Cardiac muscle cell (in vitro differentiated cells and primary cell): ENCODE data around the gene RAD21L1. TPM values are rescaled to one million over a fixed set of nuclear protein-coding genes. Genes with fewer than 3 reads are reported as not detected.

Experiments
- DNase-seq, 2 donors: peaks; one replicate each; pipeline versions ENCODE4 v3.0.0 to v3.0.0-alpha.2; 2010 to 2017; ENCODE audit warnings: low read depth in 1 of 2, low spot score in 1 of 2
- H3K27ac ChIP-seq: fragments of 200-600 bp; sonication (generic); 2 replicates; pipeline ENCODE4 v1.5.1; 2016
- H3K27me3 ChIP-seq: fragments of 200-600 bp; sonication (generic); 2 replicates; pipeline ENCODE4 v1.6.0; 2016; ENCODE audit warnings: control low read depth
- H3K36me3 ChIP-seq: fragments of 200-600 bp; sonication (generic); 2 replicates; pipeline ENCODE4 v1.5.1; 2016; ENCODE audit warnings: control low read depth
- H3K4me1 ChIP-seq: fragments of 200-600 bp; sonication (generic); 2 replicates; pipeline ENCODE4 v1.8.1; 2017; ENCODE audit warnings: low read depth, mild to moderate bottlenecking, mixed run types
- H3K4me3 ChIP-seq: fragments of 200-600 bp; sonication (generic); 2 replicates; pipeline ENCODE4 v1.5.1; 2016; ENCODE audit warnings: mild to moderate bottlenecking
- H3K9me3 ChIP-seq: fragments of 200-600 bp; sonication (generic); 2 replicates; pipeline ENCODE4 v1.5.1; 2017; ENCODE audit warnings: low read depth, mild to moderate bottlenecking, control low read depth
- CTCF ChIP-seq: IDR thresholded peaks from 2 replicates; pipeline ENCODE4 v1.5.1; 2012; ENCODE audit warnings: low read depth, mild to moderate bottlenecking, low read length
- polyA plus RNA-seq: library from polyadenylated mRNA; unstranded; fragments of >200 nt; fragmentation: Nextera tagmentation; extraction: Ambion mirVana; gene quantifications from 2 replicates; pipeline ENCODE4 v1.2.1, GENCODE V29; 2016
- total RNA-seq: library from RNA; depleted of rRNA; stranded (reverse); fragments of >200 nt; gene quantifications from 2 replicates; pipeline ENCODE4 v1.2.3, GENCODE V29; 2016

The RAD21L1 gene
- total and polyA plus RNA-seq, 2 experiments from 2014 or later = 0.16 to 0.33 TPM

- DNase-seq = no peak
- Histone ChIP-seq H3K27me3 (no peaks in the 10 kb centered on the region), H3K4me3 (no peak overlapping the region), H3K9me3 (no peaks in the 10 kb centered on the region), H3K36me3 (no peaks in the 10 kb centered on the region), H3K4me1 (no peaks in the 10 kb centered on the region), H3K27ac (no peak overlapping the region)
- TF ChIP-seq CTCF = no peak
Measured at GRCh38 chr20:1296117-1296610, 70.3 kb downstream of the RAD21L1 start.

GRCh38 chr20:1296922-1297321, 71.1 kb downstream of the RAD21L1 start:
- no peak for TF ChIP-seq CTCF

GRCh38 chr20:1297486-1297885, 71.6 kb downstream of the RAD21L1 start:
- TF ChIP-seq CTCF = no peak
- Histone ChIP-seq H3K4me3 (no peak overlapping the region), H3K9me3 (no peaks in the 10 kb centered on the region), H3K27ac (no peak overlapping the region), H3K36me3 (no peaks in the 10 kb centered on the region), H3K27me3 (no peaks in the 10 kb centered on the region), H3K4me1 (no peaks in the 10 kb centered on the region)
- DNase-seq = no peak

More at GRCh38 chr20:1296922-1297321, 71.1 kb downstream of the RAD21L1 start:
- H3K27ac ChIP-seq = no peak overlapping the region
- H3K9me3 ChIP-seq = no peaks in the 10 kb centered on the region
- no peaks in the 10 kb centered on the region for H3K36me3 ChIP-seq
- DNase-seq = no peak
- H3K4me1 ChIP-seq = no peaks in the 10 kb centered on the region
- no peaks in the 10 kb centered on the region for H3K27me3 ChIP-seq
- no peak overlapping the region for H3K4me3 ChIP-seq

GRCh38 chr20:1298166-1298565, 72.3 kb downstream of the RAD21L1 start:
- H3K4me1 ChIP-seq = no peaks in the 10 kb centered on the region
- no peak overlapping the region for H3K4me3 ChIP-seq
- TF ChIP-seq CTCF = no peak
- H3K27me3 ChIP-seq = no peaks in the 10 kb centered on the region
- no peaks in the 10 kb centered on the region for H3K36me3 ChIP-seq
- H3K9me3 ChIP-seq = no peaks in the 10 kb centered on the region
- H3K27ac ChIP-seq = no peak overlapping the region
- no peak for DNase-seq

GRCh38 chr20:1298888-1299511, 73.2 kb downstream of the RAD21L1 start:
- Histone ChIP-seq H3K4me3 (no peak overlapping the region), H3K9me3 (no peaks in the 10 kb centered on the region), H3K27me3 (no peaks in the 10 kb centered on the region), H3K27ac (no peak overlapping the region), H3K4me1 (no peaks in the 10 kb centered on the region), H3K36me3 (no peaks in the 10 kb centered on the region)
- no peak for DNase-seq
- TF ChIP-seq CTCF = no peak
